Large intestine (tissue), 3 donors: Measurements from ENCODE around the gene TMEM11. TPM values are rescaled to one million over a fixed set of nuclear protein-coding genes. Genes with fewer than 3 reads are reported as not detected.

Experiments used
- DNase-seq, 2 donors: peaks; one replicate each; pipeline versions ENCODE4 v3.0.0 to v3.0.0-alpha.2; 2013
- H3K27ac ChIP-seq: one replicate; pipeline ENCODE4 v1.5.1; 2013; ENCODE audit warnings: low read length
- H3K27me3 ChIP-seq: 2 replicates; pipeline ENCODE4 v1.6.1; 2013; ENCODE audit warnings: low read length; ENCODE audit not compliant: control insufficient read depth, insufficient read depth
- H3K36me3 ChIP-seq: 2 replicates; pipeline ENCODE4 v1.6.1; 2013; ENCODE audit warnings: low read length; ENCODE audit not compliant: control insufficient read depth, insufficient read depth
- H3K4me1 ChIP-seq: one replicate; pipeline ENCODE4 v1.6.1; 2013; ENCODE audit warnings: low read length; ENCODE audit not compliant: control insufficient read depth, insufficient read depth
- H3K4me3 ChIP-seq: one replicate; pipeline ENCODE4 v1.5.1; 2013; ENCODE audit warnings: low read length
- H3K9me3 ChIP-seq: one replicate; pipeline ENCODE4 v1.6.1; 2013; ENCODE audit warnings: mild to moderate bottlenecking, low read depth, low read length, moderate library complexity; ENCODE audit not compliant: control insufficient read depth
- WGBS: methylation state at CpG from one replicate; pipeline ENCODE4 v1.1.5; 2013; ENCODE audit warnings: low lambda C conversion rate; ENCODE audit not compliant: insufficient coverage; 5-methylcytosine and 5-hydroxymethylcytosine counted together
- polyA plus RNA-seq: library from polyadenylated mRNA; unstranded; fragments of 120-200 nt; gene quantifications from one replicate; pipeline ENCODE4 v1.2.1, GENCODE V29; 2013

Gene TMEM11
- polyA plus RNA-seq, 1 donor, result 21.6 TPM

DNA sequence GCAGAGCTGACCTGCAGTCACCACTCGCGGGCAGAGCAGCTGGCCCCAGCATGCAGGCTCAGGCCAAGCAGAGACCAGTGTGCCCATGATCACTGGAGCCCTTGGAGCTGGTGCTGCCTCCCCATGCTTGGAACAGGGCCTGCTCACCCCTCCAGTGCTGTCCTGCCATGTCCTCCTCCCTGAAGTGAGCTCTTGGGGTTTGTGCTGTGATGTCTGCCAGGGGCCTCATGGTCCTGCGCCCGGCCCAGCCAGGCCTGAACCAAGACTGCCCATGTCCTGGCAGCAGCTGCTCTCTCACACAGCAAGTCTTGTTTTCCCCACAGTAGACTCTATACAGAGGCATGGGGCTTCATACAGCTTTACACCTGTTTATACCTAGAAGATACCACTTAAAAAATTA, 24.6 kb downstream of the TMEM11 start:
- DNase-seq, result no peak
- Histone ChIP-seq H3K36me3 (peaks cover 39% of the 10 kb centered on the region), H3K4me3 (no peak overlapping the region), H3K27ac (no peak overlapping the region), H3K4me1 (no peaks in the 10 kb centered on the region), H3K27me3 (no peaks in the 10 kb centered on the region), H3K9me3 (no peaks in the 10 kb centered on the region)
- no CpG with 5 or more reads among the region's 4 CpGs for WGBS

DNA sequence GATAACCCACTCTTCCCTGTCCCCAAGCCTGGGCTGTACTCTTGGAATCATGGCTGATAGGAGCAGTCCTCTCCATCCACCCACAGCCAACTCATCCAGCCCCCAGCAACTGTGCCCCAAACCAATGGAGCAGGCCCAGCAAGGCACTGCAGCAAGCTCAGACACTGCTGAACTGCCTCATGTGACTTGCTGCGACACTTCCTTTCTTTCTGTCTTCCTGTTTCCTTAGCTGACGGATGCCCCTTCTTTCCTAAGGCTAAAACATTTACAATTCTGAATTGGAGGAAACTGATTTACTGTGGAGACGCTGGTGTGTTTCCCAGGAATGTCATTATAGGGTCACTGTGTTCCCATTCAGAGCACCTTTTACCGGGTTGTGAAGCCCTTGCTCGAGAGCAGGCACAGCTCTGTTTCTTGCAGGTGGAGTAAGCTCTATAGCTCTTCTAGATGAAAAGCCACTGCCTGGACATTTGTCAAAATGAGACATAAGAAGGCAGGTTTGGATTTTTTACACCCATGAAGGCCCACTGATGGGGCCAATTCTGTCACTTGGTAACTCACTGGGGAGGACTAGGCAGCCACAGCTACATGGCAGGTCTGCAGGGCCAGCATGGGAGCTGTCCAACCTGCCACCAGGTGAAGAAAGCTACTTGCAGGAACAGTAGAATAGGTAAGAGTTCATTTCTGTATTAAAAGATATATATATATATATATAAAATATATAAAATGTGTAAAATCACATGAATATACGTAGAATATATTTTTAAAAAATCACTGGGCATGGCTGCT, 27.4 kb downstream of the TMEM11 start:
- Histone ChIP-seq H3K4me3 (no peak overlapping the region), H3K4me1 (no peaks in the 10 kb centered on the region), H3K36me3 (peaks cover 48% of the 10 kb centered on the region), H3K27me3 (no peaks in the 10 kb centered on the region), H3K27ac (no peak overlapping the region), H3K9me3 (no peaks in the 10 kb centered on the region)
- no peak for DNase-seq
- WGBS, result no CpG with 5 or more reads among the region's 6 CpGs

DNA sequence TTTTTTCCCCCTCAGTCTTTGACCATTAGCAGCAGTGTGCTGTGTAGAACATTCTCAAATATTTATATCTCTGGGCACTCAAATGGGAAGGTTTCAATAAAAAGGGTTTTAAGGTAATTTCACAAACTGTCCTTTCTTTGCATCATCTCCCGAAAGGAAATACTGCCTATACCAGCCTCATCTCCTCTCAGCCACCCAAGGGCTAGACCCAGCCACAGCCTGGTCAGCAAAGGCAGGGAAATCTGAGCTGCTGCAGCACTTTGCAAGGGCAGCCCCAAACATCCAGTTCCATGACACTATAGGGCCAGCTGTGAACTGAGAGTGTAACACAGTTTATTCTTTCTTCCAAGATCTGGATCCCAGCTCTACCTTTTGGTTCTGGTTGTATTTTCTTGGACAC, 28.9 kb downstream of the TMEM11 start:
- DNase-seq, result no peak
- peaks cover 35% of the 10 kb centered on the region for H3K36me3 ChIP-seq
- no peaks in the 10 kb centered on the region for H3K27me3 ChIP-seq
- WGBS, result no CpG with 5 or more reads among the region's 1 CpG
- H3K9me3 ChIP-seq, result no peaks in the 10 kb centered on the region
- no peak overlapping the region for H3K27ac ChIP-seq
- no peaks in the 10 kb centered on the region for H3K4me1 ChIP-seq
- H3K4me3 ChIP-seq, result no peak overlapping the region

DNA sequence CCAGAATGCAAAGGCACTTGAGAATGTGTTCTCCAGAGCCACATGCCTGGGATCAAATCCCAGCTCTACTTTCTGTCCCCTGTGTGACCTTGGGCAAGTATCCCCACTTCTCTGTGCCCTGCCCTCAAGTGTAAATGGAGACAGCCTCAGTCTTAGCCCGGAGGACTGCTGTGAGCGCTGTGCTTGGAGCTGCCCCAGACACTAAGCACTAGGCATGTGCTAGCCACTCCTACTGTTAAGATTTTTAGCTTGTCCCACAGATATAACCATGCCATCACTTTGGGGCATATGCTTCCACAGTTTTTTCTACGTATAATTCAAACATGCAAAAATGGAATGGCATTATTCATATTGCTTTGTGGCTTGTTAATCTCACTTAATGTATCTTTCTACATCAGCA, 29.4 kb downstream of the TMEM11 start:
- H3K27me3 ChIP-seq, result no peaks in the 10 kb centered on the region
- WGBS, result 100% methylated on average over 1 of the region's 3 CpGs
- H3K4me3 ChIP-seq, result no peak overlapping the region
- H3K9me3 ChIP-seq, result no peaks in the 10 kb centered on the region
- no peaks in the 10 kb centered on the region for H3K4me1 ChIP-seq
- peaks cover 35% of the 10 kb centered on the region for H3K36me3 ChIP-seq
- H3K27ac ChIP-seq, result no peak overlapping the region
- DNase-seq, result no peak

DNA sequence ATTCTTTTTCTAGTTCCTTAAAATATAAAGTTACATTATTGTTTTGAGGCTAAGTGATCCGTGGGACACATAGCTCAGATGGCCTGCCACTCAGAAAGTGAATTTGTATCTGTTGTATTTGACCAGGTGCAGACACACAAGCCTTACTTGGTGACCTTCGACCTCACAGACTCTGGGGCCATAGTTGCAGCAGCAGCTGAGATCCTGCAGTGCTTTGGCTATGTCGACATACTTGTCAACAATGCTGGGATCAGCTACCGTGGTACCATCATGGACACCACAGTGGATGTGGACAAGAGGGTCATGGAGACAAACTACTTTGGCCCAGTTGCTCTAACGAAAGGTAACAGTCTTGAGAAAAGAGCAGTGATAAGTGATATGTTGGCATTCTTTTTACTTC, 30.5 kb downstream of the TMEM11 start:
- H3K36me3 ChIP-seq, result peaks cover 27% of the 10 kb centered on the region
- no peak for DNase-seq
- H3K4me1 ChIP-seq, result no peaks in the 10 kb centered on the region
- no peak overlapping the region for H3K27ac ChIP-seq
- no peaks in the 10 kb centered on the region for H3K9me3 ChIP-seq
- WGBS, result 0% methylated on average over 1 of the region's 5 CpGs
- H3K4me3 ChIP-seq, result no peak overlapping the region
- no peaks in the 10 kb centered on the region for H3K27me3 ChIP-seq

DNA sequence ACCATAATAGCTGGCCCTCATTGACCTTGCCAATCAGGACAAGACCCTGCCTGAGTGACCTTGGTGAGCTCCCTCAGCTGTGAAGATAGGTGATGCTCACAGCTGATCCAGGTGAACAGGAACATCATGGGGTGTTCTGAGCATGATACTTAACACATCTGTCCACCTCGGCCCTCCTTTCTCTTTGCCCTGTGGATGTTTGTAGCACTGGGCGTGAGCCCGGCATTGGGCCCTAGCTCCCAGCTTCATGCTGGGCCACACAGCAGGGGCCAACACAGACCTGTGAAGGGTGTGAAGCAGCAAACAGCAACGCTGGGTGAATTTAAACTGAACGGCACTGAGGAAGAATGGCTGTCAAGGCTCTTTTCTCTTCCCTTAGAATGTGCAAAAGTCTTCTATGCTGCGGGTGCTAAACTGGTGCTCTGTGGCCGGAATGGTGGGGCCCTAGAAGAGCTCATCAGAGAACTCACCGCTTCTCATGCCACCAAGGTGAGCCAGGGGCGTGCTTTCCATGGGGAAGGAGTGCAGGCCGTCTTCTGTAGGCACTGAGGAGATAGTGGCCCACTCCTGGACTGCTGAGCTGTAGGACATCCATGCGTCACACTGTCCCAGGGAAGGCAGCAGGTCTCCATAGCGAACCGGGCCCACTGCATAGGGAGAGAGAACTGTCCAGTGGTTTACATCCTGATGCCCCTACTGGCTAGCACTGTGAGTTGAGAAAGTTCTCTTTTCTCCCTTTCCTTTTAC, 35.9 kb downstream of the TMEM11 start:
- H3K4me3 ChIP-seq, result no peak overlapping the region
- no peak overlapping the region for H3K27ac ChIP-seq
- H3K4me1 ChIP-seq, result no peaks in the 10 kb centered on the region
- no peaks in the 10 kb centered on the region for H3K27me3 ChIP-seq
- peaks cover 25% of the 10 kb centered on the region for H3K36me3 ChIP-seq
- no peaks in the 10 kb centered on the region for H3K9me3 ChIP-seq
- no CpG with 5 or more reads among the region's 13 CpGs for WGBS
- no peak for DNase-seq

DNA sequence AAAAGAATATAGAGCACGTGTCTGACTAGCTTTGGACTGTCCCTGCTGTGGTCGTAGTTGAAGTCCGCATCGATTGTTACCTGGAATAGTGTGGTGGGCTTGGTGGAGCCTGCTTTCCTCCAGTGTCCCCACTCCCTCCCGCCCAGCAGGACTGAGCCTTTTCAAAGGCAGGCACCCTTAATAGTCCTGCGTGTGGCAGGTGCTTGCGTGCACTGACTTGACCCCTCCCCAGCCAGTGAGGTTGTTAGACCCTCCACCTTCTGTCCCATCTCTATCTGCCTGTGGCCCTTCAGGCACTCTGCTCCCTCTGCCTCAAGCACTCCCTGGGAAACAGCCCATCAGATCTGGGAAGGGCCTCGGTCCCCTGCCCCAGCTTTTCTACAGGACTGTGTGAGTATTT, 36.6 kb downstream of the TMEM11 start:
- Histone ChIP-seq H3K4me1 (no peaks in the 10 kb centered on the region), H3K36me3 (peaks cover 31% of the 10 kb centered on the region), H3K4me3 (no peak overlapping the region), H3K9me3 (no peaks in the 10 kb centered on the region), H3K27me3 (no peaks in the 10 kb centered on the region), H3K27ac (no peak overlapping the region)
- no peak for DNase-seq
- no CpG with 5 or more reads among the region's 8 CpGs for WGBS

DNA sequence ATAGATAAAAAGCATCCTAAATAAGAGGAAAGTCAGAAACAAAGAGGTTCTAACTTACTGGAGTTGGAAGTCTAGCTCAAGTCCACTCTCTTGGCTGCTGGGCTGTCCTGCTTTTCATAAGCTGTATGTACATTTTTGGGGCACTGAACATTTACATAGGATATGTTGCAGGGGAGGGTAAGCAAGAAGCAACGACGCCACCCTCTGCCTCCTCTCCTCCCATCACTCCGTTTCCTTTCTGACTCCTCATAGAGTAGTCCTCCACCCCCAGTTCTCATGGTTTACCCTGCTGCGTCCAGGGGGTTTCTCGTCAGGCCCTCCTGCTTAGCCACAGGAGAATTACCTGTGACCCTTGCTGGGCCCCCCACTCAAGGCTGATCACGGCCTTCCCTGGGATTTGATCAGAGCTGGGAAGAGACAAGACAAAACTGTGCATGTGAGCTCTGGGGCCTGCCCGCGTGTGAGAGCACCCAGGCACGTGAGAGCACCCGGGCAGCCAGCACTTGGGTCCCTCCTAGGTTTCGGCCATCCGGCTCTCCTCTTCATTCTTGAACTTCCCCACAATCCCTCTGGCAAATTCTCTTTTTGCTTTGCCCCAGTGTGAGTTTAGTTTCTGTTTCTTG, 37.1 kb downstream of the TMEM11 start:
- DNase-seq, result no peak
- Histone ChIP-seq H3K4me1 (no peaks in the 10 kb centered on the region), H3K27ac (no peak overlapping the region), H3K9me3 (no peaks in the 10 kb centered on the region), H3K4me3 (no peak overlapping the region), H3K27me3 (no peaks in the 10 kb centered on the region), H3K36me3 (peaks cover 32% of the 10 kb centered on the region)
- WGBS, result 66% methylated on average over 4 of the region's 12 CpGs

DNA sequence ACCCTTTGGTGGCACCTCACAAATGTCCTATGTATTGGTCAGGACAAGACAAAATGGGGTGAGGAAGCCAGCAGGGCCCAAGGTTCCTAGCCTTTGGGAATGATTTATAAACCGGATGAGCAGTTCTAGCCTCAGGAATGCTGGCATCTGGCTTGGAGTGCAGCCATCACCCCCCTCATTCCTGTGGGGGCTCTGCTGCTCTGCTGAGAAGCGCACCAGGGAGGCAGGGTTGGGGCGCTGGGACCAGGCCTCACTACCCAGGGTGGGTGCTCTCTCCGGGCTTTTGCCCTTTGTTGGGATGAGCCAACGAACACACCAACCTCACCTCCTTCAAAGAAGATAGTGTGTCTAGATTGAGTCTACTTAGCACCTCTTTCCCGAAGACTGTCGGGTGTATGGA, 39.2 kb downstream of the TMEM11 start:
- Histone ChIP-seq H3K27me3 (no peaks in the 10 kb centered on the region), H3K9me3 (no peaks in the 10 kb centered on the region), H3K4me3 (no peak overlapping the region), H3K27ac (no peak overlapping the region), H3K36me3 (peaks cover 32% of the 10 kb centered on the region), H3K4me1 (no peaks in the 10 kb centered on the region)
- no peak for DNase-seq
- WGBS, result no CpG with 5 or more reads among the region's 7 CpGs

DNA sequence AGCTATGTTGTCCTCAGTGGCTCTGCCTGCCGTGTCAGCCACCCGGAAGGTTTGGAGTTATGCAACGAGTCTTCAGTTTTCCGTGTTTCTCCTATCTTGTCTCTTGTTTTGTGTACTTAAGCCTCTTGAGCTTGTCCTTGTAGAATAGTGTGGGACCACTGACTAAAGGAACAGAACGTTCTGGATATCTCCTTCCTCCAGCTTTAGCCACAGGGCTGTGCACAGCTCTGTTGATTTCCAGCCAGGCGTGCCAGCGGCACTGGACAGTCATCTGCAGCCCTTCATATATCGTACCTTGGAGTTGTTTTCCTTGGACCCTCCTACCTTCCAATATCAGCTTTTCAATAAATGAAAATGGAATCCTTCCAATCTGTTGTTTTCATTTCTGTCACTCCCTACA, 39.8 kb downstream of the TMEM11 start:
- Histone ChIP-seq H3K27me3 (no peaks in the 10 kb centered on the region), H3K27ac (no peak overlapping the region), H3K36me3 (peaks cover 34% of the 10 kb centered on the region), H3K9me3 (no peaks in the 10 kb centered on the region), H3K4me1 (no peaks in the 10 kb centered on the region), H3K4me3 (no peak overlapping the region)
- WGBS, result 91% methylated on average over 3 of the region's 8 CpGs
- no peak for DNase-seq
